Esophagus mucosa (tissue), 1 donor: Measurements from ENCODE around the gene SIK3. TPM values are rescaled to one million over a fixed set of nuclear protein-coding genes. Genes with fewer than 3 reads are reported as not detected.

Source experiments
- ATAC-seq: fragments of 200-7000 bp; cut with Tn5 transposase; one replicate; pipeline ENCODE4 v1.9.1; 2020
- total RNA-seq: library from RNA; stranded (reverse); gene quantifications from one replicate; pipeline ENCODE4 v1.2.4, GENCODE V29; 2023
- donor health status: DM: yes; HTN: yes; CAD: no.

The SIK3 gene
- total RNA-seq, 1 donor from 2014 or later, result 25.2 TPM

- no peak for ATAC-seq
Observed at GRCh38 chr11:117107701-117108590, 9.7 kb upstream of the SIK3 start.

GRCh38 chr11:117100556-117100955 lies 2.3 kb upstream of the SIK3 start:
- ATAC-seq, result no peak

- ATAC-seq, result no peak
Observed at GRCh38 chr11:117099696-117100095, 1.5 kb upstream of the SIK3 start.

- ATAC-seq, result peak; percentile 12
Observed at GRCh38 chr11:117097389-117098268, 599 bp downstream of the SIK3 start.

- ATAC-seq, result no peak
Observed at GRCh38 chr11:117097014-117097388, 1.2 kb downstream of the SIK3 start.

GRCh38 chr11:117096201-117096991 lies 1.8 kb downstream of the SIK3 start:
- no peak for ATAC-seq

- no peak for ATAC-seq
Observed at GRCh38 chr11:117095284-117096161, 2.7 kb downstream of the SIK3 start.

- ATAC-seq, result no peak
Observed at GRCh38 chr11:117094776-117095175, 3.5 kb downstream of the SIK3 start.

- ATAC-seq, result no peak
Observed at GRCh38 chr11:117092951-117093590, 5.2 kb downstream of the SIK3 start.

GRCh38 chr11:117091753-117092477 lies 6.3 kb downstream of the SIK3 start:
- ATAC-seq, result no peak

- peak; percentile 50 for ATAC-seq
Observed at GRCh38 chr11:117090111-117090706, 8.0 kb downstream of the SIK3 start.

GRCh38 chr11:117089685-117090084 lies 8.5 kb downstream of the SIK3 start:
- peak; percentile 76 for ATAC-seq

GRCh38 chr11:117087446-117087845 lies 10.8 kb downstream of the SIK3 start:
- ATAC-seq, result no peak

GRCh38 chr11:117084992-117085391 lies 13.2 kb downstream of the SIK3 start:
- ATAC-seq, result no peak

GRCh38 chr11:117083011-117083935 lies 15.0 kb downstream of the SIK3 start:
- no peak for ATAC-seq

- ATAC-seq, result no peak
Observed at GRCh38 chr11:117081908-117082307, 16.3 kb downstream of the SIK3 start.

GRCh38 chr11:117080370-117080769 lies 17.9 kb downstream of the SIK3 start:
- no peak for ATAC-seq

GRCh38 chr11:117076941-117077691 lies 21.1 kb downstream of the SIK3 start:
- no peak for ATAC-seq
